ENCODE results near the gene TXNL1. TPM values are rescaled to one million over a fixed set of nuclear protein-coding genes. Genes with fewer than 3 reads are reported as not detected.

The TXNL1 gene
- total and polyA plus RNA-seq, 2 of the 13 experiments (the other 11 are each of a cell fraction or from before 2014, with no cell fraction given), result 41.9 to 73.1 TPM

GRCh38 chr18:56650944-56651770, 12.8 kb upstream of the TXNL1 start, which contains the start of gene WDR7 (continued):
- TF ChIP-seq HNF1A (IDR thresholded peaks at IDR 0.05; ENCODE audit: low read depth) (peak; percentile 32; the same call in 1 of the 2 replicates), HNF1A (CRISPR knock-in tag; IDR thresholded peaks at IDR 0.05; ENCODE audit: borderline replicate concordance) (peak; percentile 69; the same call in 1 of the 2 replicates), ZNF256 (CRISPR knock-in tag; conservative IDR thresholded peaks at IDR 0.05) (no peak), ZNF207 (IDR thresholded peaks at IDR 0.05; ENCODE audit: borderline replicate concordance) (no peak), ZNF770 (CRISPR knock-in tag; IDR thresholded peaks at IDR 0.05) (no peak; the same call in 1 of the 2 replicates), SKIL (CRISPR knock-in tag; IDR thresholded peaks at IDR 0.05; ENCODE audit: borderline replicate concordance) (no peak), PHB2 (IDR thresholded peaks at IDR 0.05; ENCODE audit: partially characterized antibody) (no peak), ZNF704 (CRISPR knock-in tag; IDR thresholded peaks at IDR 0.05; ENCODE audit: borderline replicate concordance) (no peak; the same call in 1 of the 2 replicates), ZNF558 (CRISPR knock-in tag; IDR thresholded peaks at IDR 0.05; ENCODE audit: borderline replicate concordance) (no peak), PATZ1 (CRISPR knock-in tag; IDR thresholded peaks at IDR 0.05) (peak; percentile 68), ZNF800 (CRISPR knock-in tag; IDR thresholded peaks at IDR 0.05) (no peak), ZNF788 (CRISPR knock-in tag; IDR thresholded peaks at IDR 0.05; ENCODE audit: borderline replicate concordance) (peak; percentile 50; the same call in 1 of the 2 replicates), ZNF235 (CRISPR knock-in tag; IDR thresholded peaks at IDR 0.05; ENCODE audit: borderline replicate concordance) (no peak)

All from HepG2 (cell line).